ENCODE measurements around the gene CPNE6. TPM values are rescaled to one million over a fixed set of nuclear protein-coding genes. Genes with fewer than 3 reads are reported as not detected.

CPNE6 gene
- polyA plus RNA-seq, 2 of the 4 experiments (the other 2 are of a cell fraction), result not detected

DNA sequence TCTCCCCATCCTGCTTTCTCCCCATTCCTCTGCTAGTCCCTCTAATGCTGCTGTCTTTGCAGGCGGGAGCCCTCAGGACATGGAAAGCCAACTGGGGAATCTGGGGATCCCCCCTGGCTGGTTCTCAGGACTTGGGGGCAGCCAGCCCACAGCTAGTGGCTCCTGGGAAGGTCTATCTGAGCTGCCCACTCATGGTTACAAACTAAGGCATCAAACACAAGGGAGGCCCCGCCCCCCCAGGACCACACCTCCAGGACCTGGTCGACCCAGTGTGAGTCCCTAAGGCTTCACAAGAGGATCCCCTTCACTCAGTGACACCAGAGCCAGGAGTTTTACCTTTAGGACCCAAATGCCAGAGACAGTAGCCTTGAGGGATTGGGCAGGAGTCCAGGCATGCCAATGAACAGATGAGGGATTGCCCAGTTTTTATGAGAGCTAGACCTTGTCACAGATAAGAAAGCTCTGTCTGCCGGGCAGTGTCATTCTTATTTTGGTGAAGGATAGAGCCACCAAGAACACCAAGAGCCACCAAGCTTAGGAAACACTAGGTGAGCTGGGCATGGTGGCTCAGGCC lies 8.0 kb upstream of the CPNE6 start:
- TF ChIP-seq SREBF2 (IDR thresholded peaks at IDR 0.05) (no peak), HDAC2 (IDR thresholded peaks at IDR 0.05) (no peak), PHF8 (IDR thresholded peaks at IDR 0.05; ENCODE audit: borderline replicate concordance, low read depth) (no peak), CBX8 (IDR thresholded peaks at IDR 0.05) (no peak), NPAS2 (CRISPR knock-in tag; IDR thresholded peaks at IDR 0.05; ENCODE audit: borderline replicate concordance) (no peak), MAZ (IDR thresholded peaks at IDR 0.05; ENCODE audit: borderline replicate concordance, low read depth, low read length) (no peak), TP53 (CRISPR knock-in tag; IDR thresholded peaks at IDR 0.05) (no peak), TFCP2L1 (CRISPR knock-in tag; IDR thresholded peaks at IDR 0.05) (no peak), FOSB (CRISPR knock-in tag; IDR thresholded peaks at IDR 0.05) (no peak), ZSCAN20 (CRISPR knock-in tag; IDR thresholded peaks at IDR 0.05) (no peak), MYC (IDR thresholded peaks at IDR 0.05; ENCODE audit: borderline replicate concordance, low read length) (no peak), CHD4 (IDR thresholded peaks at IDR 0.05; ENCODE audit: borderline replicate concordance) (no peak), ZNF302 (CRISPR knock-in tag; IDR thresholded peaks at IDR 0.05) (no peak), ZC3H11A (IDR thresholded peaks at IDR 0.05) (no peak)
- TF ChIP-seq, protein P1, sequence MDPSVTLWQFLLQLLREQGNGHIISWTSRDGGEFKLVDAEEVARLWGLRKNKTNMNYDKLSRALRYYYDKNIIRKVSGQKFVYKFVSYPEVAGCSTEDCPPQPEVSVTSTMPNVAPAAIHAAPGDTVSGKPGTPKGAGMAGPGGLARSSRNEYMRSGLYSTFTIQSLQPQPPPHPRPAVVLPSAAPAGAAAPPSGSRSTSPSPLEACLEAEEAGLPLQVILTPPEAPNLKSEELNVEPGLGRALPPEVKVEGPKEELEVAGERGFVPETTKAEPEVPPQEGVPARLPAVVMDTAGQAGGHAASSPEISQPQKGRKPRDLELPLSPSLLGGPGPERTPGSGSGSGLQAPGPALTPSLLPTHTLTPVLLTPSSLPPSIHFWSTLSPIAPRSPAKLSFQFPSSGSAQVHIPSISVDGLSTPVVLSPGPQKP (IDR thresholded peaks at IDR 0.05; ENCODE audit: low read depth, low read length), result no peak
- TF ChIP-seq, protein P2, sequence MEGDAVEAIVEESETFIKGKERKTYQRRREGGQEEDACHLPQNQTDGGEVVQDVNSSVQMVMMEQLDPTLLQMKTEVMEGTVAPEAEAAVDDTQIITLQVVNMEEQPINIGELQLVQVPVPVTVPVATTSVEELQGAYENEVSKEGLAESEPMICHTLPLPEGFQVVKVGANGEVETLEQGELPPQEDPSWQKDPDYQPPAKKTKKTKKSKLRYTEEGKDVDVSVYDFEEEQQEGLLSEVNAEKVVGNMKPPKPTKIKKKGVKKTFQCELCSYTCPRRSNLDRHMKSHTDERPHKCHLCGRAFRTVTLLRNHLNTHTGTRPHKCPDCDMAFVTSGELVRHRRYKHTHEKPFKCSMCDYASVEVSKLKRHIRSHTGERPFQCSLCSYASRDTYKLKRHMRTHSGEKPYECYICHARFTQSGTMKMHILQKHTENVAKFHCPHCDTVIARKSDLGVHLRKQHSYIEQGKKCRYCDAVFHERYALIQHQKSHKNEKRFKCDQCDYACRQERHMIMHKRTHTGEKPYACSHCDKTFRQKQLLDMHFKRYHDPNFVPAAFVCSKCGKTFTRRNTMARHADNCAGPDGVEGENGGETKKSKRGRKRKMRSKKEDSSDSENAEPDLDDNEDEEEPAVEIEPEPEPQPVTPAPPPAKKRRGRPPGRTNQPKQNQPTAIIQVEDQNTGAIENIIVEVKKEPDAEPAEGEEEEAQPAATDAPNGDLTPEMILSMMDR (IDR thresholded peaks at IDR 0.05), result no peak
- Histone ChIP-seq H3K4me1 (no peaks in the 10 kb centered on the region), H3K9me3 (no peaks in the 10 kb centered on the region), H3K4me2 (no peak overlapping the region), H3K4me3 (no peak overlapping the region), H3K27ac (no peak overlapping the region)
- DNase-seq (ENCODE audit: low read depth in 1 of 2, low spot score in 1 of 2) (no peak), ATAC-seq (no peak), FAIRE-seq (no peak)
- ChIA-PET CTCF (interaction anchor here (1.7 to 15.8 kb wide), 3 partner anchors 17 to 42 kb away, joined by 7 to 405 read pairs (median 244); partner anchors contain the start of gene PCK2), POLR2A (interaction anchor here (0.7 kb wide), 2 partner anchors 46 to 97 kb away, joined by 6 to 8 read pairs; no protein-coding TSS in a partner anchor)
- 57% methylated on average over 4 of the region's 4 CpGs for WGBS (ENCODE audit: missing lambda C conversion rate)

DNA sequence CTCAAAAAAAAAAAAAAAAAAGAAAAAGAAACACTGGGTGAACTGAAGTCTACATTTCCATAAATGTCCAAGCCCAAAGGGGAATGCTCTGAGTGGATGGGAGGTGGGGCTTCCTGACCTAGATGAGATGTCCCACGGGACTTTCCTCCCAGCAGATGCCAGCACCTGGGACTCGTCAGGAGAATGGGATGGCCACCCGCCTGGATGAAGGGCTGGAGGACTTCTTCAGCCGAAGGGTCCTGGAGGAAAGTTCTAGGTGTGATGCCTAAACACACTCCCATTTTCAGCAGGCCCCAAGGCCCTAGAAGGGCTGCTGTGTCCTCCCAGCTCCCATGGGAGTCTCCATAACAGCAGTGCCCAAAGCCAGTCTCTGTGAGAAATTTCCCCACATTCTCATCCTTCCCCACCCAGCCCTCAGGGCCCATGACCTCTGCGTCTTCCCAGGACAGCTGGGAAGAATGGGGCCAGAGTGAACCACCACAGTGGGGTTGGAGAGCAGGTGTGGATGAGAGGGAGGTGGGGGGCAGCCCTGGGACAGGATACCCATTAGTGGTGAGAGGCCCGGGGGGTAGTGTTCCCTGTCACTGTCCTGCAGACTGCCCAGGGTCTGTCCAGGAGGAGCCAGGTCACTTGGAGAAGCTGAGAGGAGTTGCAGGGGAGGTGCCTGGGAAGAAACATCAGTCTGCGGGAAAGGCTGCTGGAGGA lies 7.1 kb upstream of the CPNE6 start:
- Histone ChIP-seq H3K4me1 (no peaks in the 10 kb centered on the region), H3K4me2 (no peak overlapping the region), H3K9me3 (no peaks in the 10 kb centered on the region), H3K27ac (no peak overlapping the region), H3K4me3 (no peak overlapping the region)
- FAIRE-seq, result no peak
- TF ChIP-seq GATA3 (IDR thresholded peaks at IDR 0.05; ENCODE audit: borderline replicate concordance), result no peak
- TF ChIP-seq POLR2AphosphoS2 (conservative IDR thresholded peaks at IDR 0.05; ENCODE audit: low read length), result no peak
- TF ChIP-seq CBX8 (IDR thresholded peaks at IDR 0.05), result no peak
- TF ChIP-seq, protein P3, sequence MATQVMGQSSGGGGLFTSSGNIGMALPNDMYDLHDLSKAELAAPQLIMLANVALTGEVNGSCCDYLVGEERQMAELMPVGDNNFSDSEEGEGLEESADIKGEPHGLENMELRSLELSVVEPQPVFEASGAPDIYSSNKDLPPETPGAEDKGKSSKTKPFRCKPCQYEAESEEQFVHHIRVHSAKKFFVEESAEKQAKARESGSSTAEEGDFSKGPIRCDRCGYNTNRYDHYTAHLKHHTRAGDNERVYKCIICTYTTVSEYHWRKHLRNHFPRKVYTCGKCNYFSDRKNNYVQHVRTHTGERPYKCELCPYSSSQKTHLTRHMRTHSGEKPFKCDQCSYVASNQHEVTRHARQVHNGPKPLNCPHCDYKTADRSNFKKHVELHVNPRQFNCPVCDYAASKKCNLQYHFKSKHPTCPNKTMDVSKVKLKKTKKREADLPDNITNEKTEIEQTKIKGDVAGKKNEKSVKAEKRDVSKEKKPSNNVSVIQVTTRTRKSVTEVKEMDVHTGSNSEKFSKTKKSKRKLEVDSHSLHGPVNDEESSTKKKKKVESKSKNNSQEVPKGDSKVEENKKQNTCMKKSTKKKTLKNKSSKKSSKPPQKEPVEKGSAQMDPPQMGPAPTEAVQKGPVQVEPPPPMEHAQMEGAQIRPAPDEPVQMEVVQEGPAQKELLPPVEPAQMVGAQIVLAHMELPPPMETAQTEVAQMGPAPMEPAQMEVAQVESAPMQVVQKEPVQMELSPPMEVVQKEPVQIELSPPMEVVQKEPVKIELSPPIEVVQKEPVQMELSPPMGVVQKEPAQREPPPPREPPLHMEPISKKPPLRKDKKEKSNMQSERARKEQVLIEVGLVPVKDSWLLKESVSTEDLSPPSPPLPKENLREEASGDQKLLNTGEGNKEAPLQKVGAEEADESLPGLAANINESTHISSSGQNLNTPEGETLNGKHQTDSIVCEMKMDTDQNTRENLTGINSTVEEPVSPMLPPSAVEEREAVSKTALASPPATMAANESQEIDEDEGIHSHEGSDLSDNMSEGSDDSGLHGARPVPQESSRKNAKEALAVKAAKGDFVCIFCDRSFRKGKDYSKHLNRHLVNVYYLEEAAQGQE (IDR thresholded peaks at IDR 0.05), result no peak
- TF ChIP-seq SMC3 (IDR thresholded peaks at IDR 0.05), result no peak
- no peak for TF ChIP-seq NFE2L2 (conservative IDR thresholded peaks at IDR 0.05; ENCODE audit: low read length)
- TF ChIP-seq ZC3H11A (IDR thresholded peaks at IDR 0.05), result no peak
- TF ChIP-seq RFX5 (IDR thresholded peaks at IDR 0.05), result no peak
- TF ChIP-seq, protein P4, sequence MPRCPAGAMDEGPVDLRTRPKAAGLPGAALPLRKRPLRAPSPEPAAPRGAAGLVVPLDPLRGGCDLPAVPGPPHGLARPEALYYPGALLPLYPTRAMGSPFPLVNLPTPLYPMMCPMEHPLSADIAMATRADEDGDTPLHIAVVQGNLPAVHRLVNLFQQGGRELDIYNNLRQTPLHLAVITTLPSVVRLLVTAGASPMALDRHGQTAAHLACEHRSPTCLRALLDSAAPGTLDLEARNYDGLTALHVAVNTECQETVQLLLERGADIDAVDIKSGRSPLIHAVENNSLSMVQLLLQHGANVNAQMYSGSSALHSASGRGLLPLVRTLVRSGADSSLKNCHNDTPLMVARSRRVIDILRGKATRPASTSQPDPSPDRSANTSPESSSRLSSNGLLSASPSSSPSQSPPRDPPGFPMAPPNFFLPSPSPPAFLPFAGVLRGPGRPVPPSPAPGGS (IDR thresholded peaks at IDR 0.05), result no peak
- no peak for TF ChIP-seq EP300 (IDR thresholded peaks at IDR 0.05)
- TF ChIP-seq MAZ (IDR thresholded peaks at IDR 0.05; ENCODE audit: borderline replicate concordance, low read depth, low read length), result no peak
- no peak for TF ChIP-seq ZFP36 (IDR thresholded peaks at IDR 0.05; ENCODE audit: borderline replicate concordance, partially characterized antibody)
- TF ChIP-seq, protein P5, sequence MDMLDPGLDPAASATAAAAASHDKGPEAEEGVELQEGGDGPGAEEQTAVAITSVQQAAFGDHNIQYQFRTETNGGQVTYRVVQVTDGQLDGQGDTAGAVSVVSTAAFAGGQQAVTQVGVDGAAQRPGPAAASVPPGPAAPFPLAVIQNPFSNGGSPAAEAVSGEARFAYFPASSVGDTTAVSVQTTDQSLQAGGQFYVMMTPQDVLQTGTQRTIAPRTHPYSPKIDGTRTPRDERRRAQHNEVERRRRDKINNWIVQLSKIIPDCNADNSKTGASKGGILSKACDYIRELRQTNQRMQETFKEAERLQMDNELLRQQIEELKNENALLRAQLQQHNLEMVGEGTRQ (IDR thresholded peaks at IDR 0.05), result no peak
- no peak for TF ChIP-seq MAFK (IDR thresholded peaks at IDR 0.05; ENCODE audit: partially characterized antibody)
- POLR2A ChIA-PET, result interaction anchor here (0.7 kb wide), 2 partner anchors 45 to 96 kb away, joined by 6 to 8 read pairs; no protein-coding TSS in a partner anchor
- DNase-seq (ENCODE audit: low read depth in 1 of 2, low spot score in 1 of 2), result no peak
- CTCF ChIA-PET, result interaction anchor here (1.0 to 15.8 kb wide), 5 partner anchors 16 to 133 kb away, joined by 3 to 405 read pairs (median 7); partner anchors contain the start of gene PCK2
- WGBS (ENCODE audit: missing lambda C conversion rate), result 60% methylated on average over 7 of the region's 7 CpGs
- ATAC-seq, result no peak

Data from A549 (cell line).